ENCODE measurements around the gene CAPN15.

The CAPN15 gene

DNA sequence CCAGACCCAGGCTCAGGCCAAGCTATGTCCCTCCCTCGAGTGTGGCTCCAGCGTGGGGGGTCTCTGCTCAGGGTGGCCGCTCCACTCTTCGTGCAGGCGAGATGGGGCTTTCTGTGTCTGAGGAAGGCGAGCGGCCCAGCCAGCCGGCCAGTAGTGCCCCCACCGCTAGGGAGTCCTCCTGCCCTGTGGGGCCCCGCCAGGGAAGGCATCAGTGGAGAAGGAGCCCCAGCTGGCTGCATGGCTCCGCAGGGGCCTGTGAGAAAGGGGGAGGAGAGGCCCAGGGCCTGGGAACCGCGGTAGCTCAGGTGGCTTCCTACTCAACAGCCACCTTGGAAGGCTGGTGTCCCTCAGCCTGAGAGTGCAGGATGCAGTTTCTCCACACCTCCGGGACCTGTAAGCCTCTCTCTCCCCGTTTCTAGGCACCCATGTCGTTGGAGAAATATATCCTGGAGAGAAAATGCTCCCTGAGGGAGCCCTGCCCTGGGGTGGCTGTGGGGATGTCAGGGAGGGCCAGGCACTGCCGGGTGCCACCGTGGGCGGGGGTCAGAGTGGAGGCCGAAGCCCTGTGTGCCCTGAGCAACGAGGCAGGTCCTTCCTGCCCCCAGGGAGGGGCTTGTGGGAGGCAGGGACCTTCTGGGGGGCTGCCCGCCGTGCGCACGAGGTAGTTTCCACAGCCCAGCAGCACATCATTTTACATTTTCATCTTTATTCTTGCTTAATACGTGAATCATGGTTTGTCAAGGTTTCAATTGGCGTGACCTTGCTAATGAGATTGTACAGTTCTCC, 45.5 kb downstream of the CAPN15 start:
- TF ChIP-seq ZNF565 (CRISPR knock-in tag; conservative IDR thresholded peaks at IDR 0.05; ENCODE audit: low read depth), result no peak
- TF ChIP-seq, protein P1, sequence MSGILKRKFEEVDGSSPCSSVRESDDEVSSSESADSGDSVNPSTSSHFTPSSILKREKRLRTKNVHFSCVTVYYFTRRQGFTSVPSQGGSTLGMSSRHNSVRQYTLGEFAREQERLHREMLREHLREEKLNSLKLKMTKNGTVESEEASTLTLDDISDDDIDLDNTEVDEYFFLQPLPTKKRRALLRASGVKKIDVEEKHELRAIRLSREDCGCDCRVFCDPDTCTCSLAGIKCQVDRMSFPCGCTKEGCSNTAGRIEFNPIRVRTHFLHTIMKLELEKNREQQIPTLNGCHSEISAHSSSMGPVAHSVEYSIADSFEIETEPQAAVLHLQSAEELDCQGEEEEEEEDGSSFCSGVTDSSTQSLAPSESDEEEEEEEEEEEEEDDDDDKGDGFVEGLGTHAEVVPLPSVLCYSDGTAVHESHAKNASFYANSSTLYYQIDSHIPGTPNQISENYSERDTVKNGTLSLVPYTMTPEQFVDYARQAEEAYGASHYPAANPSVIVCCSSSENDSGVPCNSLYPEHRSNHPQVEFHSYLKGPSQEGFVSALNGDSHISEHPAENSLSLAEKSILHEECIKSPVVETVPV (CRISPR knock-in tag; IDR thresholded peaks at IDR 0.05), result no peak
- TF ChIP-seq ZFP3 (CRISPR knock-in tag; IDR thresholded peaks at IDR 0.05), result no peak
- TF ChIP-seq ARNTL (CRISPR knock-in tag; IDR thresholded peaks at IDR 0.05; ENCODE audit: borderline replicate concordance, low read depth), result no peak
- TF ChIP-seq, protein P2, sequence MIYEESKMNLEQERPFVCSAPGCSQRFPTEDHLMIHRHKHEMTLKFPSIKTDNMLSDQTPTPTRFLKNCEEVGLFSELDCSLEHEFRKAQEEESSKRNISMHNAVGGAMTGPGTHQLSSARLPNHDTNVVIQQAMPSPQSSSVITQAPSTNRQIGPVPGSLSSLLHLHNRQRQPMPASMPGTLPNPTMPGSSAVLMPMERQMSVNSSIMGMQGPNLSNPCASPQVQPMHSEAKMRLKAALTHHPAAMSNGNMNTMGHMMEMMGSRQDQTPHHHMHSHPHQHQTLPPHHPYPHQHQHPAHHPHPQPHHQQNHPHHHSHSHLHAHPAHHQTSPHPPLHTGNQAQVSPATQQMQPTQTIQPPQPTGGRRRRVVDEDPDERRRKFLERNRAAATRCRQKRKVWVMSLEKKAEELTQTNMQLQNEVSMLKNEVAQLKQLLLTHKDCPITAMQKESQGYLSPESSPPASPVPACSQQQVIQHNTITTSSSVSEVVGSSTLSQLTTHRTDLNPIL (CRISPR knock-in tag; IDR thresholded peaks at IDR 0.05; ENCODE audit: low read depth), result no peak
- TF ChIP-seq ZNF8 (CRISPR knock-in tag; IDR thresholded peaks at IDR 0.05), result no peak
- TF ChIP-seq GLIS3 (CRISPR knock-in tag; IDR thresholded peaks at IDR 0.05), result no peak
- no peak for TF ChIP-seq PATZ1 (CRISPR knock-in tag; IDR thresholded peaks at IDR 0.05; ENCODE audit: borderline replicate concordance)
- no peak for TF ChIP-seq TOX (CRISPR knock-in tag; IDR thresholded peaks at IDR 0.05; ENCODE audit: borderline replicate concordance)
- no peak for TF ChIP-seq ZNF70 (CRISPR knock-in tag; IDR thresholded peaks at IDR 0.05)
- TF ChIP-seq OSR1 (CRISPR knock-in tag; IDR thresholded peaks at IDR 0.05), result no peak
- no peak for TF ChIP-seq SNAI2 (CRISPR knock-in tag; IDR thresholded peaks at IDR 0.05)
- no peak for ATAC-seq

GRCh38 chr16:574021-574760, 46.7 kb downstream of the CAPN15 start:
- TF ChIP-seq CSDC2 (CRISPR knock-in tag; IDR thresholded peaks at IDR 0.05), result no peak
- TF ChIP-seq PPARA (CRISPR knock-in tag; IDR thresholded peaks at IDR 0.05; ENCODE audit: borderline replicate concordance), result no peak
- TF ChIP-seq TCF4 (CRISPR knock-in tag; IDR thresholded peaks at IDR 0.05; ENCODE audit: borderline replicate concordance), result no peak
- no peak for TF ChIP-seq TOX (CRISPR knock-in tag; IDR thresholded peaks at IDR 0.05; ENCODE audit: borderline replicate concordance)
- no peak for TF ChIP-seq TSHZ2 (CRISPR knock-in tag; IDR thresholded peaks at IDR 0.05)
- TF ChIP-seq, protein P1 (CRISPR knock-in tag; IDR thresholded peaks at IDR 0.05), result no peak
- no peak for TF ChIP-seq GLIS3 (CRISPR knock-in tag; IDR thresholded peaks at IDR 0.05)
- TF ChIP-seq ARNTL (CRISPR knock-in tag; IDR thresholded peaks at IDR 0.05; ENCODE audit: borderline replicate concordance, low read depth), result no peak
- no peak for TF ChIP-seq ZFP3 (CRISPR knock-in tag; IDR thresholded peaks at IDR 0.05)
- TF ChIP-seq, protein P2 (CRISPR knock-in tag; IDR thresholded peaks at IDR 0.05; ENCODE audit: low read depth), result no peak
- no peak for TF ChIP-seq RARB (CRISPR knock-in tag; IDR thresholded peaks at IDR 0.05)
- no peak for TF ChIP-seq ZFP30 (CRISPR knock-in tag; IDR thresholded peaks at IDR 0.05)
- TF ChIP-seq, protein P3, sequence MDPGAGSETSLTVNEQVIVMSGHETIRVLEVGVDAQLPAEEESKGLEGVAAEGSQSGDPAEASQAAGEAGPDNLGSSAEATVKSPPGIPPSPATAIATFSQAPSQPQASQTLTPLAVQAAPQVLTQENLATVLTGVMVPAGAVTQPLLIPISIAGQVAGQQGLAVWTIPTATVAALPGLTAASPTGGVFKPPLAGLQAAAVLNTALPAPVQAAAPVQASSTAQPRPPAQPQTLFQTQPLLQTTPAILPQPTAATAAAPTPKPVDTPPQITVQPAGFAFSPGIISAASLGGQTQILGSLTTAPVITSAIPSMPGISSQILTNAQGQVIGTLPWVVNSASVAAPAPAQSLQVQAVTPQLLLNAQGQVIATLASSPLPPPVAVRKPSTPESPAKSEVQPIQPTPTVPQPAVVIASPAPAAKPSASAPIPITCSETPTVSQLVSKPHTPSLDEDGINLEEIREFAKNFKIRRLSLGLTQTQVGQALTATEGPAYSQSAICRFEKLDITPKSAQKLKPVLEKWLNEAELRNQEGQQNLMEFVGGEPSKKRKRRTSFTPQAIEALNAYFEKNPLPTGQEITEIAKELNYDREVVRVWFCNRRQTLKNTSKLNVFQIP (CRISPR knock-in tag; IDR thresholded peaks at IDR 0.05; ENCODE audit: borderline replicate concordance, low read depth), result no peak
- TF ChIP-seq OSR1 (CRISPR knock-in tag; IDR thresholded peaks at IDR 0.05), result no peak
- TF ChIP-seq ZNF70 (CRISPR knock-in tag; IDR thresholded peaks at IDR 0.05), result no peak
- no peak for ATAC-seq
